Stimulated activated CD8-positive, alpha-beta memory T cell treated with anti-CD3 and anti-CD28 coated beads, Interleukin-12 subunit alpha, Interleukin-12 subunit beta, amount 100 ng/mL, for 24 hours (primary cell): ENCODE data around the gene PYGO2.
"Not testable (repeated sequence)": the region's sequence is repeated elsewhere in the genome, so short reads cannot be mapped to it uniquely, and the experiment has no call there.

Experiments
- DNase-seq: peaks from one replicate; pipeline ENCODE4 v3.0.0-alpha.2; 2020; ENCODE audit errors: extremely low read depth

Gene PYGO2

DNA sequence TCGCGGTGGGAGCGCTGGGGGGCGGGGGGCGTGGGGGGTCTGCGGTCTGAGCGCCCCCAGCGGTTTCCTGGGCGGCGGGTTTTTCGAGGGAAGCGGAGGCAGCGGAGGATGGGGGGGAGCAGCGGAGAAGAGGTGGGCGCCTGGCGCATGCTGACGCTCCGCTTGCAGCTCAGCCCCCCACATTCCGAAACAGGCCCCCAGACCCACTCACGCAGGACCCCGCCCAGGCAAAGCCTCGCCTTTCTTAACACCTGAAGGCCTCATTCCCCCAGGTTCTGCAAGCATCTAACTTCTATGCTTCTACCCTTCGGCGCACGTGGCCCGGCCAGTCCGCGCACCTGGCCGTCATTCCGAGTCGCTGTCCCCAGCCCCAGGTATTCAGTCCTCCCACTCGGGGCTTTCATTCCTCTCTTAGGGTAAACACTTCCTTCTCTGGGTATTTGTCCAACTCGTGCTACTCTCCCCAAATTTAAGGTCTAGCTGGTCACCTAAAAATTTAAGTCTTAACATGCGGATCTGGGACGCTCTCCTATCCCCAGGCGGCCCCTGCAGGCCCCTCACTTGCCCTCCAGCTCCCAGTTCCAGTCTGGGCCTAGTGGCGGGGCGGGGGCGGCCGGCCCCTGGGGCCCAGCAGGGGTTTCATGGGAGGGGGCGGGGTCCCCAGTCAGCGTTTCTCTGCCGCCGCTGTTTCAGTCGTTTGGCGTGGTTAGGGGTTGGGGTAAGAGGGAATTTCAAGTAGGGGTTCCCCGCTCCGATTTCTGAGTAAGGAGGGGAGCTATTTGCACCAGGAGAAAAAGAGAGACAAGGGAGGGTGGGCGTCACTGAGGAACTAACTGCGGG, 38.2 kb upstream of the PYGO2 start:
- DNase-seq: no peak

DNA sequence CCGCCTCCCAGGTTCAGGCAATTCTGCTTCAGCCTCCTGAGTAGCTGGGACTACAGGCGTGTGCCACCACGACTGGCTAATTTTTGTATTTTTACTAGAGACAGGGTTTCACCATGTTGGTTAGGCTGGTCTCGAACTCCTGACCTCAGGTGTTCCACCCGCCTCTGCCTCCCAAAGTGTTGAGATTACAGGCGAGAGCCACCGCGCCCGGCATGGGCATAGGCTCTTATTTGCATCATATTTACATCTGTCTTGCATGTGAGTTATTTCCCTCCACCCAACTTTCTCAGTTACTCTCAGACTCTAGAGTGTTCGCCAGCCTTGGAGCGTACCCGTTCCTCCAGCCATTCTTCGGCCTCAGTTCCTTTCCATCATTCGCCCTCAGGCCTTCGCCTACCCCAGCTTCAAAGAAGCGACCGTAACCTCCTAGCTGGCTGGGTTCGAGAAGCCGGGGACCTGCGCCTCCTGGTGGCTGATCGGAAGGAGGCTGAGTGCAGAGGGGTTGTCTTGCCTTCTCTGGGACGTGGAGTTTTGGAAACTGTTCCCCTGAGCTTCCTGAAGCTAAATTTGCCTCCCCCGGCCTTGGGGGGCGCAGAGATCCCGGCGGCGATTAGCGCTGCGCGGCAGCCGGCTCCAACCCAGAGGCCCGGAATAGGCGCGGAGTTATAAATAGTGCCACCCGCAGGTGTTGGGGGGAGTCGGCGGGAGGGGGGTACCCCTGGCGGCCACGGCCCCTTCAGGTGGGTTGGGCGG, 37.4 kb upstream of the PYGO2 start:
- no peak for DNase-seq

DNA sequence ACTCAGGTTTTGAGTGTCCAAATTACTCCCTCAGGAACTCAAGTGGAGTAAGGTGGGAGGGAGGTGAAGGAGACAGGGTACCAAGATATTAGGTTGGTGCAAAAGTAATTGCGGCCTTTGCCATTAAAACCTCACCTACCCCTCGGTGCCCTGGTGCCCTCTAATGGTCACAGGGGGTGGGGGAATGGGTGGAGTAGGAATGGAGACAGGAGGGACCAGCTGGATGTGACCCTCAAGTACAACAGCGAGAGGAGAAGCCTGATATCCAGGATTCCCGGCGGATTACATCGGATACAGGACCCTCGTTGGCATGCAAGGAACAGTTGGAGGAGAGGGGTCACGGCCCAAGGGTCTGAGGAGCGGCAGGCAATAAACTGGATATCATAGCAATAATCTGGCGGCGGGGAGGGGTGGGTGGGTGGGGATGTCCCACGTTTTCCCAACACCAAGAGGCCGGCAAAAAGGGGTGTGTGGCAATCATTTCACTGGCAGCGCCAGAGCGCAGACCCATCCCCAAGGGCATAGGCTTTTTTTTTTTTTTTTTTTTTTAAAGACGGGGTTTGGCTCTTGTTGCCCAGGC, 36.7 kb upstream of the PYGO2 start:
- no peak for DNase-seq

DNA sequence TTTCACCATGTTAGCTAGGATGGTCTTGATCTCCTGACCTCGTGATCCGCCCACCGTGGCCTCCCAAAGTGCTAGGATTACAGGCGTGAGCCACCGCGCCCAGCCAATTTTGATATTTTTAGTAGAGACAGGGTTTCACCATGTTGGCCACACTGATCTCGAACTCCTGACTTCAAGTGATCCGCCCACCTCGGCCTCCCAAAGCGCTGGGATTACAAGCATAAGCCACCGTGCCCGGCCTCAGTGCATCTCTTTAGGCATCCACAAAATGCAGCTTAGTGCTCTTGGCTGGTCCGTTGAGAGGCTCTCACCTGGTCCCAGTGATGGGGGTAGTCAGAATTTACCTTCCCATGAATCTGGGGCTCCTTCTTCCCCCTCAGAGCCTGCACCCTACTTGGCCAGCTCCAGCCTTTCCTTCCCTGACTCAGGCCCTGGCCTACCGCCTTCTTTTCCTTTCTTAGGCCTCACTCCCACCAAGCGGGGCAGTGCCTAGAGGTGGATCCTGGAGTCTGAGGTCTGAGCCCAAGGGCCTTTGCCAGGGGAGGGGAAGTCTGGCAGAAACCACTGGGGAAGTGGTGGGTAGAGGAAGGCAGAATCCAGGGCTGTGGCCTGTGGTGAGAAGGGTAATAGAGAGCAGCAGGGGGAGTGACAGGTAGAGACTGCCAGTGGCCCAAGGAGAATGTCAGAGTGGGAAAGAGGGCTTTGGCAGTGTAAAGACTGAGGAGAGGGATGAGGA, 35.6 kb upstream of the PYGO2 start:
- no peak for DNase-seq

DNA sequence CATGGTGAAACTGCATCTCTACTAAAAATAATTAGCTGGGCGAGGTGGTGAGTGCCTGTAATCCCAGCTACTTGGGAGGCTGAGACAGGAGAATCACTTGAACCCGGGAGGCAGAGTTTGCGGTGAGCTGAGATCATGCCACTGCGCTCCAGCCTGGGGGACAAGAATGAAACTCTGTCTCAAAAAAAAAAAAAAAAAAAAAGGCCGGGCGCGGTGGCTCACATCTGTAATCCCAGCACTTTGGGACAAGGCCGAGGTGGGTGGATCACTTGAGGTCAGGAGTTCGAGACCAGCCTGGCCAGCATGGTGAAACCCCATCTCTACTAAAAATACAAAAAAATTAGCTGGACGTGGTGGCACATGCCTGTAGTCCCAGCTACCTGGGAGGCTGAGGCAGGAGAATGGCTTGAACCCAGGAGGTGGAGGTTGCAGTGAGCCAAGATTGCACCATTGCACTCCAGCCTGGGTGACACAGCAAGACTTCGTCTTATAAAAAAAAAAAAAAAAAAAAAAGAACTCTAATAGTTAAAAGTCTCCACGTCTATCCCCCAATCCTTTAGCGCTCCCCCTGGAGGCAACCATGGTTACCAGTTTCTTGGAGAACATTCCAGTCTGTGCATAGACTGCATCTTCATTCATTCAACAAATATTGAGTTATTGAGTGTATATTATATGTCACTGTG, 33.9 kb upstream of the PYGO2 start:
- DNase-seq: not testable (repeated sequence)

DNA sequence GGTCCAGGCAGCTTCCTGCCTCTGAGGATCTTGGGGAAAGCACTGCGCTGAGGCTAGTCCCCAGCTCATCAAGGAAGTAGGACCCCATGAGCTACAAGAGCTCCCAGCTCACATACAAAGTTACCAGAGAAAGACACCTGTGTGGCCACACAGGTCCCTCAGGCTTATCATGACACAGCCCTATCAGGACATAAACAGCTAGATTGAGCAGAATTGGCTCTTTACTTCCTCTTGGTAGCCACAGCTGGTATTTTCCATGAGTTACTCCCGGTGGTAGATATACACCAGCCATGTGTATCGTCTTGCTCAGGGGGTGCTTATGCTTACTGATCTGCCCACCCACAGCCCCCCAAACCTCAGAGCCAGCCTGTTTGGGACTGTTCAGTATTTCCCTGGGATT, 33.0 kb upstream of the PYGO2 start:
- no peak for DNase-seq

DNA sequence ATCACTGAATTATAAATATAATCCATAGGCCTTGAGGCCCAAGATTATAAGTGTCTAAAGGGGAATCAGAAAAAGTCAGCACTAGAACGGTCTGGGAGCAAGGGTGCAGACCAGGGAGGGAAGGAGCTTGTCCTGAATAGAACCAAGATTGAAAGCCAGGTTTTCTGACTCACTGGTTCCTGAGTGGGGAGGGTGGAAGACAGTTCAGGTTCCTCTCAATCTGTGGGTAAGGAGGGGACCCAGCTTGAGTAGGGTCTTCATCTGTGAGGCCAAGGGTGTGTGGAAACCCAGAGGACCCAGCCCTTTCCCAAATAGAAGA, 32.6 kb upstream of the PYGO2 start:
- DNase-seq: no peak

DNA sequence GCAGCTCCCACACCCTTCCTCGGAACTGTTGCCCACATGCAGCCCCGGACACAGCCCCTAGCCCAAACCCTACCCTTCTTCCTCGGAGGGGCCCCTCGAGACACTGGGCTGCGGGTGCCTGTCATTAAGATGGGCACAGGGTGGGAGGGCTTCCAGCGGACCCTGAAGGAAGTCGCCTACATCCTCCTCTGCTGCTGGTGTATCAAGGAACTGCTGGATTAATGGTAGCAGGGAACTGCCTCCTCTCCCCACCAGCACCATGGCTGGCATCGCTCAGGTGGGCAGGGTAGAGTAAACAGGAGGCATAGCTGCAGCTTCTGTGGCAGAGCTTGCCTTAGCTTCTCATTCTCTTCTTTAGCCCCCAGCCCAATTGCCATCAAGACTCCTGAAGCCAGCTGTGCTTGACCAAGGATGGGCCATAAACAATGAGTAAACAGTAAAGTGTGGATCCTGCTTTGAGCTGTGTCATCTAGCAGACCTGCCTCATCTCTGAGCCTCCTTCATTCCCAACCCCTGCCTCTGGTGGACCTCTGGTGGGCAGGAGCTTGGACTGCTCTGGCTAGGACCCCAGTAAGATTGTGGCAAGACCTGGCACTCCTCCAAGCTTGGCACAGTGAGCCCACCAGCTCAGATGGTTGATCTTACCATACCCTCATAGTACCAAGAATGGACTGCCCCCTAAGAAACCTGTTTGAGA, 32.1 kb upstream of the PYGO2 start, which contains the start of gene LENEP:
Gene LENEP, plus strand, starts transcription at position 15 of the 697 bp plus-strand sequence. Its CDS starts 22 bp downstream, at position 37.
- DNase-seq: no peak

DNA sequence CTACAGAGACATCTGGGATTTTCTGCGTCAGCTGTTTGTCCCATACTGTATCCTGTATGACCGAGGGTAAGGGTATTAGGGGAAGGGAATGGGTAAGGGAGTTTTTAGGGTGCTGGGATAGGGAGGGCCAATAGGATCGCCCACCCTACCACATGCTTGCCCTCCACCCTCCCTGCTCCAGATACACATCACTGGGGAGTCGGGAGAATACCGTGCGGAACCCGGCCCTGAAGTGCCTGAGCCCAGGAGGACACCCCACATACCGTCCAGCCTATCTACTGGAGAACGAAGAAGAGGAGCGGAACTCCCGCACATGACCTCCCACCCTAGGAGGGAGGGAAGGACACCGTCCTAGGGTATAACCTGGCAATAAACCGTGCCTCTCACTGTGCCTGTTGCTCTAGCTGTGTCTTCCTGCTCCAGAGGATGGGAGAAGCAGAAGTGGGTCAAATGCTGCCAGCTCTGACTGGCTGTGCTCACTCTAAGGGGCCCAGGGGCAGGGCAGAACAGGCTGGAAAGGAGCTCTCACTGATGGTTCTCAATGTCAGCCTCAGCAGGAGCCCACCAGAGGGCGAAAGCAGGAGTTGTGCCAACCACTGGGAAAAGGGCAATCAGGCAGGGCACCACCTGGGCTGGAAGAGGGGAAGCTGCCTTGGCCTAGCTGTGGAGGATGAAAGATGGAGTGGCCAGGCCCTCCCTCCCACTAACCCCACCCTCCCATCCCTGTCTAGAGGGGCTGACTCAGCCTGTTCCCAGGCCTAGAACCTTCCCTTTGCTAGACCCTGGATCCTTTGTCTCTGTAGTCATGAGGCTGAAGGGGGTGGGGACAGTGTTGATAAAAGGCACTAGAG, 31.4 kb upstream of the PYGO2 start:
- no peak for DNase-seq

DNA sequence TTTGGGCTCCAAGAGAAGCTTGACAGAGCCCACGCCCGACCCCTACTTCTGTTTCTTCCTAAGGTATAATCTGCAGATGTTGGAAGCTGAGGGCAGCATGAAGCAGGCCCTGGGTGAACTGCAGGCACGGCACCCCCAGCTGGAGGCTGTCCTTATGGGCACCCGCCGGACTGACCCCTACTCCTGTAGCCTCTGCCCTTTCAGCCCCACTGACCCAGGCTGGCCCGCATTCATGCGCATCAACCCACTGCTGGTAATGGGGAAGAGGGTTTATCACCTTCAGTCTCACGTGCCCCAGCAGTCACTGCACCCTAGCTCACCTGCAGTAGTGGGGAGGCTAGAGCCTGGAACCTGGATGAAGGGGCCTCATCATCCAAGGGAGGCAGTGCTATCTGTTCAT, 28.7 kb upstream of the PYGO2 start:
- no peak for DNase-seq

DNA sequence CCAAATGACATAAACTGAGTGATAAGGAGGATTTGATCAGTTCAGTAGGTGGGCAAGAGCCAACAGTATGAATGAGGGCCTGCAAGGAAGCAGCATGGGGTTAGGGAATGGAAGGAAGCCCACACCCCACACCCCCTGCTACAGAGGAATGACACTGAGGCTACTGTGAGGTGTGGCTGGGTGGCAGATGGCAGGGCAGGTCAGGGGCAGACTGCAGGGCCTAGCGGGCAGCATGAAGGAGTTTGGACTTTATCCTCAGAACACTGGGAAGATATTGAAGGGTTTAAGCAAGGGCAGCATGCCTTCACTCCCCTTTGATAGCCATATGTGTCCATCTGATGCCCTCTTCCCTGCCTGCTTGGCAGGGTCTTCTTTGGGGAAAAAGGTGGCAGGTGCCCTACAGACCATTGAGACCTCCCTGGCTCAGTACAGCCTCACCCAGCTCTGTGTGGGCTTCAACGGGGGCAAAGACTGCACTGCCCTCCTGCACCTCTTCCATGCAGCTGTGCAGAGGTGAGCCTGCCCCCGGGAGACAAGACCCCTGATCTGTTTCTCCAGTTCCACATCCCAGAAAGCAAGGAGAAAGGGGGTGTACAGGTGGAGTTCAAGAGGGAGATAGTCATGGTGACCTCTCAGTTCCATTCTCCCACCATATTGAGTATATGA, 27.7 kb upstream of the PYGO2 start:
- DNase-seq: no peak

DNA sequence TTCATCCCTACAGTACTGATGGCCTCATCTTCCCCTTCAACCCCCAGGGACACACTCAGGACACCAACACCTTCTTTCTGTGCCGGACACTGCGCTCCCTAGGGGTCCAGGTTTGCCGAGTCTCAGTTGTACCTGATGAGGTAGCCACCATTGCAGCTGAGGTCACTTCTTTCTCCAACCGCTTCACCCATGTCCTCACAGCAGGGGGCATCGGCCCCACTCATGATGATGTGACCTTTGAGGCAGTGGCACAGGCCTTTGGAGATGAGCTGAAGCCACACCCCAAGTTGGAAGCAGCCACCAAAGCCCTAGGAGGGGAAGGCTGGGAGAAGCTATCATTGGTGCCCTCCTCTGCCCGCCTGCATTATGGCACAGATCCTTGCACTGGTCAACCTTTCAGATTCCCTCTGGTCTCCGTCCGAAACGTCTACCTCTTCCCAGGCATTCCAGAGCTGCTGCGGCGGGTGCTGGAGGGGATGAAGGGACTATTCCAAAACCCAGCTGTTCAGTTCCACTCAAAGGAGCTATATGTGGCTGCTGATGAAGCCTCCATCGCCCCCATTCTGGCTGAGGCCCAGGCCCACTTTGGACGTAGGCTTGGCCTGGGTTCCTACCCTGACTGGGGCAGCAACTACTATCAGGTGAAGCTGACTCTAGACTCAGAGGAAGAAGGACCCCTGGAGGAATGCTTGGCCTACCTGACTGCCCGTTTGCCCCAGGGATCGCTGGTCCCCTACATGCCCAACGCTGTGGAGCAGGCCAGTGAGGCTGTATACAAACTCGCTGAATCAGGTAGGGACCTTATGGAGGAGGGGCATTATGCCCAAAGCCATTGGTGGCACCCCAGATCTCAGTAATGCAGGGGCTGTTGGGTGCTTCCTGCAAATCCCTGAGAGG, 26.7 kb upstream of the PYGO2 start:
- DNase-seq: no peak

DNA sequence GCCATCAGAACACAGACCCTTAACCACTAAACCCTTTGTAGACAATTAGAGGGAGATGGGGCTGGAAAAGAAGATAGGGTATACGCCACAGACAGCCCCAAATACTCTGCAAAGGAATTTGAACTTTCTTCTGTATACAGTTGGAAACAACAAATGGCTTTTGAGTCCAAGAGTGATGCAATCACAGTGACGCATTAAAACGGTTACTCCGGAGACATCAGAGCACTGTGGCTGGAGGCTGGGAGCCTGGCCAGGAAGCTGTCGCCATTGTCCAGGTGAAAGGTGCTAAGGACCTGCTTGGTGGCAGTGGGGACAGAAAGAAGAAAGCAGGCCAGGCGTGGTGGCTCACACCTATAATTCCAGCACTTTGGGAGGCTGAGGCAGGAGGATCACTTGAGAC, 25.7 kb upstream of the PYGO2 start:
- DNase-seq: no peak

DNA sequence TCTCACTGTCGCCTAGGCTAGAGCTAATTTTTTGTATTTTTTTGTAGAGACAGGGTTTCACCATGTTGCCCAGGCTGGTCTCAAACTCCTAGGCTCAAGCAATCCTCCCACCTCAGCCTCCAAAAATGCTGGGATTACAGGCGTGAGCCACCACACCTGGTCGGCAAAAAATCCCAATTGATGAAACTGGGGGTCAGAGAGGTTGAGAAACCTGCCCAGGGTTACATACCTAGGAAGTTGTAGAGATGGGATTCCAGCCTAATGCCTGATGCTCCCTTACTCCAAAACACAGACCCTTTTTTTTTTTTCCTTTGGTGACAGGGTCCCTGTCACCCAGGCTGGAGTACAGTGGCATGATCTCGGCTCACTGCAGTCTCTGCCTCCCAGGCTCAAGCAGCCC, 25.2 kb upstream of the PYGO2 start:
- not testable (repeated sequence) for DNase-seq

DNA sequence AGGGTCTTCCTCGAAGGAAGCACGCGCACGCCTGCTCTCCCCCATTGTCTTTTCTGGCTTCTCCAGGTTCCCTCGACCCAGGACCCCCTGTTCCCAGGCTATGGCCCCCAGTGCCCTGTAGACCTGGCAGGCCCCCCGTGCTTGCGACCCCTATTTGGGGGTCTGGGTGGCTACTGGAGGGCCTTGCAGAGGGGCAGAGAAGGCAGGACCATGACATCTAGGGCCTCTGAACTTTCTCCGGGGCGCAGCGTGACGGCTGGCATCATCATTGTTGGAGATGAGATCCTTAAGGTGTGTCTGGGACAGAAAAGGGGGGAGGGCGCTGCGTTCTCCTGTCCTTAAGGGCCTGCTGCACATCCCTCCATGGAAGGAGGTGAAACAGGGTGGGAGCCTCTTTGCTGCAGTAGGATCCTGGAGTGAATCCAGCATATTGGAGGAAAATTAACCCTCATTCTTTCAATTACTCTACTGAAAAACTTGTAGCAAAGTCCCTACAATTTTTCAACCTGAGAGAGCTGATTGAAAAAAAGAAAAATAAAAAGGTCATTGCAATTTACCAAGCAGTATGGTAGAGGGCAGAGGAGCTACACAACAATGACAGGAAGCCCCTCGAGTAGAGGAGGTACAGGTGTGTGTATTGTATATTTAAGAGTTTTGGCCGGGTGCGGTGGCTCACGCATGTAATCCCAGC, 22.3 kb upstream of the PYGO2 start:
- DNase-seq: no peak

DNA sequence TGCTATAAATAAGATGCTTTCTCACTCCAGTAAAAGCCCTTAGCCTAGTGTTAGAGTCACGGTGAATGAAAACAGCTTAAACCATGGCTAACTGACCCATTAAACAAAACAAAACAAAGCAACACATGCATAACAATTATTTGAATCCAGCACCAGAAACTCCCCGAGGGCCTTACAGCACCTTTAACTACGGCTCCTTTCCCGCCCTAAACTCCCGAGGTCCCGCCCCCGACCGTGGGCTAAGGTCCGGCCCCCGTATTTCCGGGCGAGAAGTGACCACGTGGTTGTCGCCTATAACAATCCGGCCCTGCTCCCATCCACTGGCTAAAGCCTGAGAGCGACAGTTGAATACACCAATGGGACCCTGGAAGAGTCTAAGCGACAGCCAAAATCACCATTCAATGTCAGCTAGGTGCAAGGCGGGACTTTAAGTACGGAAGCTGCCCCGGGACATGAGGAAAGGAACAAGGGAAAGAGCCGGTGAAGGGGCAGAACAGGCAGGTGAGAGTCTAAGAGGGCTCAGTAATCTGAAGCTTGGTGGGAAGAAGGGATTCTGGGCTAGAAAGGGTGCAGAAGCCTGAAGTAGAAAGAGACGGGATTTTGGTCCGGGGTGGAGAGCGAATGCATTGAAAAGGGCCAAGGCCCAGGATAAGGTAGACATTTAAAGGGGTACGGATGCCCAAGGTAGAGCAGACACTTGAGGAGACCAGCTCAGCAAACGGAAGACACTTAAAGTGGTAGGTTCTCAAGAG, 21.5 kb upstream of the PYGO2 start, which contains the start of gene FLAD1:
Gene FLAD1, plus strand, starts transcription at position 448 of the 752 bp plus-strand sequence. CDS start 351 bp downstream, outside the sequence.
- peak; percentile 92 for DNase-seq

DNA sequence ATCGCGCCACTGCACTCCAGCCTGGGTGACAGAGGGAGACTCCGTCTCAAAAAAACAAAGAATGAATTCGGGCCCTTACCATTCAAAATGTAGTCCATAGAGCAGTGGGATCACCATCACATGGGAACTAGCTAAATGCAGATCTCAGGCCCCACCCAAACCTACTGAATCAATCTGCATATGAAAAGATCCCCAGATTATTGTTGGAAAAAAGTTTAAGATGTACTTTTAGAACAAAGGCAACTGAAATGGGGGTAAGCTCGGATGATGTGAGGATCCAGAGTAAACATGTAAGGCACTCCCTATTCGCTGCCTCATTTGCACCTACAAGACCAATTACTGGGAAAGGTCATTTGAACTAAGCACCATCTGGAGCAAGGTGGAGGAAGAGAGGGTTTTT, 20.8 kb upstream of the PYGO2 start:
- DNase-seq: no peak
